Activated naive CD8-positive, alpha-beta T cell treated with anti-CD3 and anti-CD28 coated beads, Interleukin-2, amount 50 U/mL, for 16 hours (primary cell): ENCODE measurements around the gene KCTD19.

Experiments
- DNase-seq: peaks from one replicate; pipeline ENCODE4 v3.0.0-alpha.2; 2020; ENCODE audit warnings: low read depth, low spot score

Gene KCTD19

DNA sequence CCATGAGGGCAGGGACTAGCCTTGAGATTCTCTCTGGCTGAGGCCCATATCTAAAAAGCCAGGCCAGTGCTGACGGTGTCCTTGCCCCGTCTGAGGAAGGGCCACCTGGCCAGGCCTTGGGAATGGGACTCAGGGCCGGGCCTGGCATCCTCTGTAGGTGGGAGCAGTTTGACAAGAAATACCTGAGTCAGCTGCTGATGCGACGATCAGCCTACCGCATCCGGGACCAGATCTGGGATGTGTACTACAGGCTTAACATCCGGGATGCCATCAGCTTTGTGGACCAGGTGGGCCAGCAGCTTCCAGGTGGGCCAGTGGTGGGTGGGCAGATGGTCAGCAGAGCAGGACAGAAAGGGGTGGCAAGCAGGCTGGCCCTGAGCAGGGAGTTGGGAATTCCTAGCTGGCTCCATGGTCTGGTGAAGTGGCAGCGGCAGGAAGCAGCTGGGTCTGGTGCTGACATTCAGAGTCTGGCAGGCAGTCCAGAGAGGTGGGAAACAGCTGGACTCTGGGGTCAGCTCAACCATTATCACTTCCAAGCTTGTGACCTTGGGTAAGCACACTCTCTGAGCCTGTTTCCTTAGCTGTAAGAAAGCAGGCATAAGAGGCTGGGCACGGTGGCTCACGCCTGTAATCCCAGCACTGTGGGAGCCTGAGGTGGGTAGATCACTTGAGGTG lies 68.2 kb downstream of the KCTD19 start:
- DNase-seq = no peak

GRCh38 chr16:67257486-67258160 lies 68.9 kb downstream of the KCTD19 start:
- DNase-seq = no peak

- no peak for DNase-seq
Observed at GRCh38 chr16:67256701-67257230, 69.8 kb downstream of the KCTD19 start.

GRCh38 chr16:67255553-67256221 lies 70.9 kb downstream of the KCTD19 start:
- DNase-seq = no peak

DNA sequence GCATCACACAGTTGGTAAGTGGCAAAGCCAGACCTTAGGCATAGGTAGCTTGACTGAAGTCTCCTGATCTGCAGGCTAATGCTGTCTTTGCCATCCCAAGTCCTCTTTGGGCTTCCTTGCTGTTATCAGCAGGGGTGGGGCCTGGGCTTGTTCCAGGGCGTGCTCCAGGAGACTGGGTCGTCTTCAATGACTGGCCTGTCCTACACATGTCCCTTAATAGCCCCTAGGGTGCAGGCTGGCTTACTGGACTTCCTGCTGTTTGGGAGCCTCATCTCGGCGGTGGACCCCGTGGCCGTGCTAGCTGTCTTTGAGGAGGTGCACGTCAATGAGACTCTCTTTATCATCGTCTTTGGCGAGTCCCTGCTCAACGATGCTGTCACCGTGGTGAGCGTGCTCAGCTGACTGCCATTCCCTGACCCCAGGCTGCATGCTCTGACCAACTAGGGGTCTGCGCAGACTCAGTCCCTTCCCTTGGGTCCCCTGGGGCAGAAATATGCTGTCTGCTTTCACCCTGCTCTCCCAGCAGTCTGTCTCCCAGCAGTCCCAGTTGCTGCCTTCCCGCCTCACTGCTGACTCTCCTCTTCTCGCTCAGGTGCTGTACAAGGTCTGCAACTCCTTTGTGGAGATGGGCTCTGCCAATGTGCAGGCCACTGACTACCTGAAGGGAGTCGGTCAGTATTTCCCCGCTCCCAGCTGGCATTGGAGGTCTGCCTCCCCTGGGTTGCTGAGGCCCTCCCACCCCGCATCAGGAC lies 71.6 kb downstream of the KCTD19 start:
- DNase-seq = no peak

GRCh38 chr16:67252609-67253497 lies 73.7 kb downstream of the KCTD19 start:
- DNase-seq = no peak

DNA sequence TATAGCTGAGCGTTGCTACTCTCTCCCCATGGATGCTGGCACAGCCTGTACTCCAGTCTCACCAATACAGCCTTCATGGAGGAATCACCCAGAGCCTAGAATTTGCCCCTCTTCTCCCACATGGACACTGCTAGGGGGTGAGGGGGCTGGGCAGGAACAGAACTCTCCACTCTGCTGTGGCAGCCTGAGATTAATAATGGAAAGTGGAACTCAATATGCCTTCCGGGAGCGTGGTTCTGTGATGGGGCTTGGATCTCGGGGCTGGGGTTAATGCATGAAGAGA lies 76.6 kb downstream of the KCTD19 start:
- no peak for DNase-seq

DNA sequence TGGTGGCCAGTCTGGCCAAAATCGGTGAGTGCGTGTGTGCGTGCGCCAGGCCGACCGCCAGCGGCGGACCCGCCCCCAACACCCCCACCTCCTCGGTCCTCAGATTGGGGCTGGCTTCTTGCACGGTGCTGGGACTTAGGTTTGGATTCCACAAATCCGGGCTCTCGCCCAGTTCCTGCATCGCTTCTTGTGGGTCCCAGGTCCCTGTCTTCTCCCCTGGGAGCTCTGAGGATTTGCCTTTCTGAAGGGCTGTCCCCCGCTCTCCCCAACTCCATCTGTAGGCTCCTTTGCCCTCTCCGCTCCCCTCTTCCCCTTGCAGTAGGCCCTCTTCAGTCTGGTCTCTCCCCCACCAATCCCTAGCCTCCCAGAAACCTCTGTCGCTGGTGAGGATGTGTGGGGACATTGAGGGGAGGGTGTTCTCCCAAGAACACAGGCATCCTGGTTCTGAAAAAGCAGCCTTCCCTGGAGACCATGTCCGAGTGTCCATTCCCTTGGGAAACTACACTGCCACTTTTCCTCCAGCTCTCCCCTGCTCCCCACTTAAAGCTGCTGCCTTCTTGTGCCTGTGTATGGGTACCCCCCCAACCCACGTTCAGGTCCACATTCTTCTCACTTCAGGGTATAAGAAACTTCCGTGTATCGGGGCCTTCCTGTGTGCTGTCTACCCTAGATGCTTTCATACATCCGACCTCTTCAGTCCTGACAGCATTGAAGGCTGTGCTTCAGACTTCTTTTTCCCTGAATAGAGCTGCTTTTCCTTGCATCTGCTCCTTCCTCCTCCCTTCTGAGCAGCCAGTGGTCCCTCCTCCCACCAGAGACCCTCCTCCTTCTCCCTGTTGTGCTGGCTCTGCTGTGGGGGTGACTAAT lies 77.1 kb downstream of the KCTD19 start:
- DNase-seq = no peak

DNA sequence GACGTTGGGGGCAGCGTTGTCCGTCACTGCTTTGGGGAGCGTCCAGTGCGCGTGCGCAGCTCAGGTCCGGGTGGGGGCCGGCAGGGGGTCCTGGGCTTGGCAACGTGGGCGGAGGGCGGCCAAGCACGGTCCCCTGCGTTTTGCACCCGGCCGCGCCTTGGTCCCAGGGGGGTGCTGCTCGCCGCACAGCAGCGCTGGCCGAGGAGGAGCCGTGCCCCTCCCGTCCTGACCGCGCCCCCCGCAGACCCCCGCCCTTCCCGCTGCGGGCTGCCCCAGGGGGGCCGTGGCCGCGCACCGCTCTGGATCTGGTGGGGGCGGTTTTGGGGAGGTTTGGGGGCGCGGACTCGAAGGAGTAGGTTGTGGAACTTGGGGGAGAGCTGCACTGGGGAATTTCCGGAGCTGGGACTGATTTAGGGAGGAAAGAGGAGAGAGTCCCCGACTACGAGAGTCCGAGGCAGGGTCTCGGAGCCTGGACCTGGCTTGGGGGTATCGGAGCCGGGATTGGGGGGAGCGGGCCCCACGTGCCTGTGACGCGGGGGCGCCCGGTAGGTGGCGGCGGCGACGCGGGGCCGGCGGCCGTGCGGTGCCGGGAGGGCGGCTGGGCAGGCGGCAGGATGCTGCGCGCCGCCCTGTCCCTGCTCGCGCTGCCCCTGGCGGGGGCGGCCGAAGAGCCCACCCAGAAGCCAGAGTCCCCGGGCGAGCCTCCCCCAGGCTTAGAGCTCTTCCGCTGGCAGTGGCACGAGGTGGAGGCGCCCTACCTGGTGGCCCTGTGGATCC lies 78.0 kb downstream of the KCTD19 start, which contains the start of gene SLC9A5:
TSS of gene SLC9A5 (plus strand) at position 579 of the 777 bp plus-strand sequence. CDS start at position 615, 36 bp downstream.
- DNase-seq = no peak

GRCh38 chr16:67248073-67248400 lies 78.5 kb downstream of the KCTD19 start:
- DNase-seq = no peak

GRCh38 chr16:67247192-67248072 lies 79.1 kb downstream of the KCTD19 start, which contains the start of gene FHOD1:
Gene FHOD1 (minus strand): TSS chr16:67247481. CDS start chr16:67247410, 71 bp downstream.
- DNase-seq = peak; percentile 92

DNA sequence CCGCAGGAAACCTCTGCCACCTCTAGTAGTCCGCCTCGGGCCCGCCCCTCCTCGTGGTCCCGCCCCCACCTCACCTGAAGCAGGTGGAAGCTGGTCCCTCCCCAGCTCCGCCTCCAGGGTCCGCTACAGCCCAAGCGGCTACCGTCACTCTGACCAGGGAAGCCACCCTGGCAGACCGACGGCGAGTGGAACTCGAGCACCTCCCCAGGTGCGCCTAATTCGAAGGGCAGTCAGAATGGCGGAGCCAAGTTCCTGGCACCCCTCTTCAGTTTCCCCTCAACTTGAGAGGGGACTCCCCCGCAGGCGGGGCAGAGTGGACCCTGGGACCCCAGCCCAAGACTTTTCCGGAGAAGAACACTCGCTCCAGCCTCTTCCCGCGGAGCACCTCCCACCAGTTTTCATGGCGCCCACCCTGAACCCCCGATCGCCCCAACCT lies 79.8 kb downstream of the KCTD19 start:
- DNase-seq = no peak

- DNase-seq = no peak
Observed at GRCh38 chr16:67246081-67246755, 80.3 kb downstream of the KCTD19 start.

DNA sequence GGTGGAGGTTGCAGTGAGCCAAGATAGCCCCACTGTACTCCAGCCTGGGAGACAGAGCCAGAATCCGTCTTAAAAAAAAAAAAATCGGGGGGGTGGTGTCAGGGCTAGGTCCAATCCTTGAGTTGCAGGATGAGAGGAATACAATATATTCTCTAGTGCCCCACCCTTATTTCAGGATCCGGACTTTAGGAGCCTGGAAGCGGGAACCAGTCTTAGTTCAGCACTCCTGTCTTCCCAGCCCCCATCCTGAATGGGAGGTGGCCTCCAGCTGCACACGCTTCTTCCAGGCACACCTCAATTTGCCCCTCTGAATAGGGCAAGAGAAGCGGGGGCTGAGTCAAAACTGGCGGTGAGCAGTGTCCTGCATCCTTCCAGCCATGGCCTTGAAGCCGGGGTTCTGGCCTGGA lies 80.9 kb downstream of the KCTD19 start:
- no peak for DNase-seq

- DNase-seq = no peak
Observed at GRCh38 chr16:67245186-67245585, 81.4 kb downstream of the KCTD19 start.

- peak; percentile 58 for DNase-seq
Observed at GRCh38 chr16:67244387-67245185, 82.0 kb downstream of the KCTD19 start.

GRCh38 chr16:67243481-67243880 lies 83.1 kb downstream of the KCTD19 start:
- DNase-seq = no peak
